Right lobe of liver (tissue), 4 donors: ENCODE measurements around the gene KRT84.

Experiments used
- CTCF ChIP-seq, 4 donors: fragments of 200-600 bp in 3 of 4; fragments of 450-650 bp in 1 of 4; IDR thresholded peaks; one replicate each; pipeline versions ENCODE4 v1.5.1 to v1.8.0; 2016 to 2022; ENCODE audit warnings: antibody characterized with exemption in 4 of 4, mild to moderate bottlenecking in 2 of 4
- POLR2A ChIP-seq: fragments of 450-650 bp; IDR thresholded peaks from one replicate; pipeline ENCODE4 v1.6.1; 2017; ENCODE audit warnings: antibody characterized with exemption, mild to moderate bottlenecking
- donor health status: DM: no; HTN: no; CAD: no.
- donor health status: DM: no; HTN: no; CAD: no.
- donor health status: DM: no; HTN: yes; CAD: no.

- no peak for TF ChIP-seq CTCF (IDR thresholded peaks at IDR 0.05)
- TF ChIP-seq POLR2A, result no peak
Measured at GRCh38 chr12:52387859-52388258, 2.4 kb upstream of the KRT84 start.
